Measurements from ENCODE around the gene FSIP1. TPM values are rescaled to one million over a fixed set of nuclear protein-coding genes. Genes with fewer than 3 reads are reported as not detected.

Gene FSIP1
- total RNA-seq, 2 donors from 2014 or later, result 0.33 TPM; not detected in 1

DNA sequence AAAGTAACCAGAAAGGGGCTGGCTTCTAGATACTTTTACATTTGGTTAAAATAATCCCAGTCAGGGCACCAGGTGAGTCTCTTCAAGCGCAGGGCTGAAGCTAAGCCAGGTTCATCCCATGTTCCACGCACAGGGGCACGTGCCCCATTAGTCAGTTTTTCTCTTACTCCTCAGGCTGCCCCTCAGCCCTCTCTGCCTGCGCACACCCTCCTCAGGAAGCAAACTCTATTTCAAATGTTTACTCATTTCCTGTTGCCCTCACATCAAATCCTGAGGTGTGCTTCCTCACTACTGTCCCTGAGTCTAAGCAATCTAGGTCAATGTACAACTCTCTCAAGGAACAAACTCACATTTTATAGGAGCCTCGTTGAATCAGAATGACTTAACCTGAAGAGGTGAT lies 153.3 kb downstream of the FSIP1 start:
- H3K4me3 ChIP-seq, result no peak overlapping the region
- no peak overlapping the region for H3K27ac ChIP-seq
- intact Hi-C loops (cut with DNase I), result no loop called here
- H3K36me3 ChIP-seq (replicated peaks in 1 of 2; ENCODE audit: insufficient read depth in 1 of 2, low read depth in 2 of 2), result no peaks in the 10 kb centered on the region
- H3K4me1 ChIP-seq, result peaks cover 15% of the 10 kb centered on the region
- DNase-seq, result no peak
- no peaks in the 10 kb centered on the region for H3K9me3 ChIP-seq
- H3K27me3 ChIP-seq, result no peaks in the 10 kb centered on the region
- 71 to 89% methylated on average over 5 of the region's 5 CpGs for whole genome bisulfite sequencing, 2 donors
- no peak for ATAC-seq
- no peak for TF ChIP-seq POLR2A (IDR thresholded peaks at IDR 0.05)
- TF ChIP-seq, protein P1, sequence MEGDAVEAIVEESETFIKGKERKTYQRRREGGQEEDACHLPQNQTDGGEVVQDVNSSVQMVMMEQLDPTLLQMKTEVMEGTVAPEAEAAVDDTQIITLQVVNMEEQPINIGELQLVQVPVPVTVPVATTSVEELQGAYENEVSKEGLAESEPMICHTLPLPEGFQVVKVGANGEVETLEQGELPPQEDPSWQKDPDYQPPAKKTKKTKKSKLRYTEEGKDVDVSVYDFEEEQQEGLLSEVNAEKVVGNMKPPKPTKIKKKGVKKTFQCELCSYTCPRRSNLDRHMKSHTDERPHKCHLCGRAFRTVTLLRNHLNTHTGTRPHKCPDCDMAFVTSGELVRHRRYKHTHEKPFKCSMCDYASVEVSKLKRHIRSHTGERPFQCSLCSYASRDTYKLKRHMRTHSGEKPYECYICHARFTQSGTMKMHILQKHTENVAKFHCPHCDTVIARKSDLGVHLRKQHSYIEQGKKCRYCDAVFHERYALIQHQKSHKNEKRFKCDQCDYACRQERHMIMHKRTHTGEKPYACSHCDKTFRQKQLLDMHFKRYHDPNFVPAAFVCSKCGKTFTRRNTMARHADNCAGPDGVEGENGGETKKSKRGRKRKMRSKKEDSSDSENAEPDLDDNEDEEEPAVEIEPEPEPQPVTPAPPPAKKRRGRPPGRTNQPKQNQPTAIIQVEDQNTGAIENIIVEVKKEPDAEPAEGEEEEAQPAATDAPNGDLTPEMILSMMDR (IDR thresholded peaks at IDR 0.05), result no peak

DNA sequence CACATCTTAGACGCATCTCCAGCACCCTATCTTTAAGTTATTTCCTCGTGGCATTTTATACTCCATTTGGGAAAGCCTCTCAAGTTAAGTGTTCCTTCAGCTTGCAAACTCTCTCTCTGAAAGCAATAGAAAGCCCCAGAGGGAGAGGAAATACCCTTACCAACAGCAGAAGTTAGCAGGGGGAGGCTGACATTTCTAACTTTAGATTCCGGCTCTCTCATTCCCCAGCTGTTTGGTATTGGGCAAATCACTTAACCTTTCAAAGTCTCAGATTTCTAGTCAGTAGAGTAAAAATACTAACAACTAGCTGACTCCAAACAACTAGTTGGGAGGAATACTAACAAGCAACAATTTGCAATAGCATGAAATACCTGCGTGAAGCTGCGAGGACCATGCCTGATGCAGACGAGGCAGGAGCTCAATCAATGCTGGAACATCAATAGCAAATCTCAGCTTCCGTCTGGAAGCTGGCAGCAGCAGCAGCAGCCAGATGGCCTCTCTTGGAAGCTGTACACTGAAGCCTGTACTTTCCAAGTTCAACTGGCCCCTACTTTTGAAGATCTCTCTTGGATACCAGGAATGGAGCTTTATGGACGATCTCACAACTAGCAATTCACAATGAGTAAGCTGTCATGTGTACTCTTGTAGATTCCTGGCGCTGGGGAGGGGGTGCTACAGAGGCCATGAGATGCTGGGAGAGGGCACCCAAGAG lies 153.9 kb downstream of the FSIP1 start:
- 73 to 76% methylated on average over 9 of the region's 9 CpGs for WGBS, 2 donors
- ATAC-seq, result no peak
- H3K27me3 ChIP-seq, result no peaks in the 10 kb centered on the region
- DNase-seq, result no peak
- H3K27ac ChIP-seq, result peak overlapping the region in 1 of 4 donors; percentile 2
- peaks cover 15% of the 10 kb centered on the region for H3K4me1 ChIP-seq
- H3K36me3 ChIP-seq (replicated peaks in 1 of 2; ENCODE audit: insufficient read depth in 1 of 2, low read depth in 2 of 2), result no peaks in the 10 kb centered on the region
- intact Hi-C loops (cut with DNase I), result no loop called here
- H3K9me3 ChIP-seq, result no peaks in the 10 kb centered on the region
- H3K4me3 ChIP-seq, result no peak overlapping the region
- no peak for TF ChIP-seq POLR2A (IDR thresholded peaks at IDR 0.05)
- TF ChIP-seq, protein P1 (IDR thresholded peaks at IDR 0.05), result no peak

DNA sequence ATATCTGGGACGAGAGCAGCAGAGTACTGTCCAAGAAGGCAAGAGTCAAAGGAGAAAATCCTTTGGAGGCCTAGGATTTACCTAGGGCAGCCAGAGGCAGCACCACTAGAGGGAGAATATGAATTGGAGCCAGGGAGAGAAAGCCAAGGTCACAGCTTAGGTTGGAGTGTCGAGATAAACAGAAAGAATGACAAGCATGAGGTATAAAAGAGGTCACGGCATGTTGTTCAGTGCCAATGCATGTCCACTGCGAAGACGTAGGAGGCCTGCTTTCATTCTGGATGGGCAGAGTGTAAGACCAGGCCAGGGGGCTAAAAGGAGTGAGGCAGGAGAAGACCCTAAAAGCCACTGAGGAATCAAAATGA lies 154.5 kb downstream of the FSIP1 start:
- ATAC-seq (peak; percentile 63), DNase-seq (peak in 3 of 4 donors; percentile 23 to 28 (median 23))
- intact Hi-C loops (cut with DNase I), result no loop called here
- WGBS, 2 donors, result 24 to 34% methylated on average over 5 of the region's 5 CpGs
- no peak overlapping the region for H3K4me3 ChIP-seq
- H3K27me3 ChIP-seq, result no peaks in the 10 kb centered on the region
- no peaks in the 10 kb centered on the region for H3K36me3 ChIP-seq (replicated peaks in 1 of 2; ENCODE audit: insufficient read depth in 1 of 2, low read depth in 2 of 2)
- peaks cover 15% of the 10 kb centered on the region for H3K4me1 ChIP-seq
- peak overlapping the region in 1 of 4 donors; percentile 2 for H3K27ac ChIP-seq
- H3K9me3 ChIP-seq, result no peaks in the 10 kb centered on the region
- TF ChIP-seq, protein P1 (IDR thresholded peaks at IDR 0.05), result peak; percentile 13 to 55 (median 52)
- TF ChIP-seq POLR2A (IDR thresholded peaks at IDR 0.05), result no peak

DNA sequence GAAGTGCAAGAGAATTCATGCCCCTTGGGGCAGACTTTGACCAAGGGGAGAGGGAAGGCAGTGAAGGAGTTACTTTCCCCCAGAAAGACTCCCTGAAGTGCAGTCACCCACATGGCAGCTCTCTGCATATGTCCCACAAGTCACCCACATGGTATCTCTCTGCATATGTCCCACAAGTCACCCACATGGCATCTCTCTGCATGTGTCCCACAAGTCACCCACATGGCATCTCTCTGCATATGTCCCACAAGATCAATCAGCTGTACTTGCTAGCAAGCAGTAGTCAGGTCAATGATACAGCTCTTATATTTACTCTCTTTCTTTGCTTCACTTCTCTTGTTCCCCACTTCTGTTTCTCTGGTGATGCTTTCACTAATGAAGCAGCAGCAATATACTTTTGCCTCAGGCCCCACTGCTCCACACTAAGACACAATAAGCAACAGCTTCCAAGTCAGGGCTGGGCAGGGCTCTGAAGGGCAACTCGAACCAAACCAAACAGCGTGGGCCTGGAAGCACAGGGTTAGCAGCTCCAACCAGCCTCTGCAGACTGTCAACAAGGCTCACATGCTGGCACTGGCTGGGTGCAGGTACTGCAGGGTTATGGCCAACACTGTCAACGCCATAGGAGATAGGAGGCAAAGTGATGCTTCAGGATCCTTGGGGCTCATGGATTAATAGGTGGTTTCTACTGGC lies 155.0 kb downstream of the FSIP1 start:
- no peaks in the 10 kb centered on the region for H3K27me3 ChIP-seq
- no peaks in the 10 kb centered on the region for H3K9me3 ChIP-seq
- no peak for DNase-seq
- TF ChIP-seq POLR2A (IDR thresholded peaks at IDR 0.05), result no peak
- TF ChIP-seq, protein P1 (IDR thresholded peaks at IDR 0.05), result no peak
- peaks cover 15% of the 10 kb centered on the region for H3K4me1 ChIP-seq
- no peaks in the 10 kb centered on the region for H3K36me3 ChIP-seq (replicated peaks in 1 of 2; ENCODE audit: insufficient read depth in 1 of 2, low read depth in 2 of 2)
- intact Hi-C loops (cut with DNase I), result no loop called here
- H3K27ac ChIP-seq, result peak overlapping the region in 1 of 4 donors; percentile 2
- peak; percentile 28 for ATAC-seq
- 47 to 59% methylated on average over 3 of the region's 3 CpGs for WGBS, 2 donors
- H3K4me3 ChIP-seq, result no peak overlapping the region

Data from body of pancreas (tissue), 4 donors.